Vagina (tissue), 2 donors: ENCODE results near the gene TWF2.

Experiments
- POLR2A ChIP-seq, 2 donors: fragments of 450-650 bp; IDR thresholded peaks; one replicate each; pipeline ENCODE4 v1.6.1; 2017; ENCODE audit warnings: antibody characterized with exemption in 2 of 2, mild to moderate bottlenecking in 2 of 2, moderate library complexity in 2 of 2
- POLR2AphosphoS5 ChIP-seq, 2 donors: sonication (generic); formaldehyde crosslinking; IDR thresholded peaks; one replicate each; pipeline ENCODE4 v1.9.0; 2017; ENCODE audit warnings: antibody characterized with exemption in 2 of 2, mild to moderate bottlenecking in 2 of 2, low read depth in 1 of 2; ENCODE audit not compliant: insufficient read depth in 1 of 2
- TF ChIP-seq, protein P1 (sequence below), 3 experiments: fragments of 450-650 bp in 2 of 3; fragments of 200-600 bp in 1 of 3; sonication (generic) in 1 of 3; IDR thresholded peaks; one replicate each; pipeline ENCODE4 v1.5.1; 2017 to 2019; ENCODE audit warnings: antibody characterized with exemption in 3 of 3, mild to moderate bottlenecking in 2 of 3, moderate library complexity in 2 of 3

GRCh38 chr3:52218026-52218425, 20.9 kb downstream of the TWF2 start:
- TF ChIP-seq POLR2A (IDR thresholded peaks at IDR 0.05) (no peak), POLR2AphosphoS5 (IDR thresholded peaks at IDR 0.05; ENCODE audit: insufficient read depth in 1 of 2, low read depth in 1 of 2) (no peak)
- TF ChIP-seq, protein P1, sequence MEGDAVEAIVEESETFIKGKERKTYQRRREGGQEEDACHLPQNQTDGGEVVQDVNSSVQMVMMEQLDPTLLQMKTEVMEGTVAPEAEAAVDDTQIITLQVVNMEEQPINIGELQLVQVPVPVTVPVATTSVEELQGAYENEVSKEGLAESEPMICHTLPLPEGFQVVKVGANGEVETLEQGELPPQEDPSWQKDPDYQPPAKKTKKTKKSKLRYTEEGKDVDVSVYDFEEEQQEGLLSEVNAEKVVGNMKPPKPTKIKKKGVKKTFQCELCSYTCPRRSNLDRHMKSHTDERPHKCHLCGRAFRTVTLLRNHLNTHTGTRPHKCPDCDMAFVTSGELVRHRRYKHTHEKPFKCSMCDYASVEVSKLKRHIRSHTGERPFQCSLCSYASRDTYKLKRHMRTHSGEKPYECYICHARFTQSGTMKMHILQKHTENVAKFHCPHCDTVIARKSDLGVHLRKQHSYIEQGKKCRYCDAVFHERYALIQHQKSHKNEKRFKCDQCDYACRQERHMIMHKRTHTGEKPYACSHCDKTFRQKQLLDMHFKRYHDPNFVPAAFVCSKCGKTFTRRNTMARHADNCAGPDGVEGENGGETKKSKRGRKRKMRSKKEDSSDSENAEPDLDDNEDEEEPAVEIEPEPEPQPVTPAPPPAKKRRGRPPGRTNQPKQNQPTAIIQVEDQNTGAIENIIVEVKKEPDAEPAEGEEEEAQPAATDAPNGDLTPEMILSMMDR (IDR thresholded peaks at IDR 0.05): no peak
